ENCODE data around the gene HSD17B12. TPM values are rescaled to one million over a fixed set of nuclear protein-coding genes. Genes with fewer than 3 reads are reported as not detected.

Gene HSD17B12
- total RNA-seq, 2 experiments from 2014 or later = 31.7 to 33.8 TPM

GRCh38 chr11:43894546-43894945 lies 214.0 kb downstream of the HSD17B12 start:
- Mint-ChIP-seq H3K27ac (no peak overlapping the region), H3K4me3 (no peak overlapping the region), H3K27me3 (ENCODE audit: low read depth) (no peaks in the 10 kb centered on the region), H3K9me3 (no peaks in the 10 kb centered on the region), H3K4me1 (ENCODE audit: low read depth) (no peaks in the 10 kb centered on the region), H3K36me3 (ENCODE audit: low read depth) (peaks cover 59% of the 10 kb centered on the region)
- CTCF ChIA-PET = interaction anchor here (1.0 to 1.1 kb wide), 2 partner anchors 47 to 51 kb away, joined by 3 read pairs; no protein-coding TSS in a partner anchor
- intact Hi-C loops (cut with micrococcal nuclease) = no loop called here
- DNase-seq = no peak

GRCh38 chr11:43895601-43896000 lies 215.1 kb downstream of the HSD17B12 start:
- Mint-ChIP-seq H3K36me3 (ENCODE audit: low read depth) (peaks cover 53% of the 10 kb centered on the region), H3K27ac (no peak overlapping the region), H3K4me3 (no peak overlapping the region), H3K27me3 (ENCODE audit: low read depth) (no peaks in the 10 kb centered on the region), H3K4me1 (ENCODE audit: low read depth) (no peaks in the 10 kb centered on the region), H3K9me3 (no peaks in the 10 kb centered on the region)
- CTCF ChIA-PET = interaction anchor here (0.7 kb wide), 1 partner anchor 21 kb away, joined by 3 read pairs; no protein-coding TSS in a partner anchor
- intact Hi-C loops (cut with micrococcal nuclease) = no loop called here
- no peak for DNase-seq

GRCh38 chr11:43898574-43898973 lies 218.0 kb downstream of the HSD17B12 start:
- no peaks in the 10 kb centered on the region for H3K4me1 Mint-ChIP-seq (ENCODE audit: low read depth)
- intact Hi-C loops (cut with micrococcal nuclease) = no loop called here
- CTCF ChIA-PET = interaction anchor here (3.1 kb wide), 1 partner anchor 9 kb away, joined by 13 read pairs; no protein-coding TSS in a partner anchor
- H3K9me3 Mint-ChIP-seq = no peaks in the 10 kb centered on the region
- no peaks in the 10 kb centered on the region for H3K27me3 Mint-ChIP-seq (ENCODE audit: low read depth)
- no peak overlapping the region for H3K4me3 Mint-ChIP-seq
- no peak for DNase-seq
- no peak overlapping the region for H3K27ac Mint-ChIP-seq
- H3K36me3 Mint-ChIP-seq (ENCODE audit: low read depth) = peaks cover 41% of the 10 kb centered on the region

- Mint-ChIP-seq H3K4me3 (no peak overlapping the region), H3K4me1 (ENCODE audit: low read depth) (no peaks in the 10 kb centered on the region), H3K36me3 (ENCODE audit: low read depth) (peaks cover 40% of the 10 kb centered on the region), H3K27me3 (ENCODE audit: low read depth) (no peaks in the 10 kb centered on the region), H3K27ac (no peak overlapping the region), H3K9me3 (no peaks in the 10 kb centered on the region)
- CTCF ChIA-PET = interaction anchor here (3.1 kb wide), 1 partner anchor 10 kb away, joined by 13 read pairs; no protein-coding TSS in a partner anchor
- DNase-seq = no peak
- intact Hi-C loops (cut with micrococcal nuclease) = no loop called here
Observed at GRCh38 chr11:43899094-43899493, 218.6 kb downstream of the HSD17B12 start.

- intact Hi-C loops (cut with micrococcal nuclease) = no loop called here
- Mint-ChIP-seq H3K27ac (no peak overlapping the region), H3K4me1 (ENCODE audit: low read depth) (no peaks in the 10 kb centered on the region), H3K36me3 (ENCODE audit: low read depth) (peaks cover 32% of the 10 kb centered on the region), H3K27me3 (ENCODE audit: low read depth) (no peaks in the 10 kb centered on the region), H3K9me3 (no peaks in the 10 kb centered on the region), H3K4me3 (no peak overlapping the region)
- DNase-seq = no peak
- CTCF ChIA-PET = no interaction called here
Observed at GRCh38 chr11:43901551-43901950, 221.0 kb downstream of the HSD17B12 start.

GRCh38 chr11:43903078-43903477 lies 222.5 kb downstream of the HSD17B12 start:
- Mint-ChIP-seq H3K4me1 (ENCODE audit: low read depth) (peaks cover 10% of the 10 kb centered on the region), H3K4me3 (no peak overlapping the region), H3K27me3 (ENCODE audit: low read depth) (no peaks in the 10 kb centered on the region), H3K36me3 (ENCODE audit: low read depth) (peaks cover 28% of the 10 kb centered on the region), H3K27ac (no peak overlapping the region), H3K9me3 (no peaks in the 10 kb centered on the region)
- no peak for DNase-seq
- intact Hi-C loops (cut with micrococcal nuclease) = no loop called here
- CTCF ChIA-PET = interaction anchor here (1.7 kb wide), 1 partner anchor 13 kb away, joined by 9 read pairs; no protein-coding TSS in a partner anchor

- no peak for DNase-seq
- no peak overlapping the region for H3K27ac Mint-ChIP-seq
- no peaks in the 10 kb centered on the region for H3K9me3 Mint-ChIP-seq
- peaks cover 10% of the 10 kb centered on the region for H3K4me1 Mint-ChIP-seq (ENCODE audit: low read depth)
- CTCF ChIA-PET = interaction anchor here (1.7 kb wide), 1 partner anchor 14 kb away, joined by 9 read pairs; no protein-coding TSS in a partner anchor
- H3K27me3 Mint-ChIP-seq (ENCODE audit: low read depth) = no peaks in the 10 kb centered on the region
- intact Hi-C loops (cut with micrococcal nuclease) = no loop called here
- no peak overlapping the region for H3K4me3 Mint-ChIP-seq
- H3K36me3 Mint-ChIP-seq (ENCODE audit: low read depth) = peaks cover 28% of the 10 kb centered on the region
Observed at GRCh38 chr11:43903969-43904368, 223.4 kb downstream of the HSD17B12 start.

GRCh38 chr11:43904742-43905535 lies 224.4 kb downstream of the HSD17B12 start:
- H3K4me1 Mint-ChIP-seq (ENCODE audit: low read depth) = peaks cover 10% of the 10 kb centered on the region
- H3K9me3 Mint-ChIP-seq = no peaks in the 10 kb centered on the region
- no peak overlapping the region for H3K4me3 Mint-ChIP-seq
- CTCF ChIA-PET = interaction anchor here (0.7 to 2.6 kb wide), 3 partner anchors 15 to 40 kb away, joined by 3 to 9 read pairs (median 3); no protein-coding TSS in a partner anchor
- DNase-seq = no peak
- H3K27ac Mint-ChIP-seq = no peak overlapping the region
- H3K27me3 Mint-ChIP-seq (ENCODE audit: low read depth) = no peaks in the 10 kb centered on the region
- H3K36me3 Mint-ChIP-seq (ENCODE audit: low read depth) = peaks cover 24% of the 10 kb centered on the region
- intact Hi-C loops (cut with micrococcal nuclease) = no loop called here

- Mint-ChIP-seq H3K9me3 (no peaks in the 10 kb centered on the region), H3K27ac (no peak overlapping the region), H3K4me1 (ENCODE audit: low read depth) (peaks cover 10% of the 10 kb centered on the region), H3K36me3 (ENCODE audit: low read depth) (peaks cover 30% of the 10 kb centered on the region), H3K27me3 (ENCODE audit: low read depth) (no peaks in the 10 kb centered on the region), H3K4me3 (no peak overlapping the region)
- intact Hi-C loops (cut with micrococcal nuclease) = no loop called here
- no peak for DNase-seq
- CTCF ChIA-PET = interaction anchor here (0.6 to 2.6 kb wide), 4 partner anchors 16 to 141 kb away, joined by 3 to 9 read pairs (median 4); no protein-coding TSS in a partner anchor
Observed at GRCh38 chr11:43905813-43906241, 225.3 kb downstream of the HSD17B12 start.

Other genes with a start within 250 kb of the HSD17B12 start
- gene ALKBH3, start 200.1 kb downstream of the HSD17B12 start, total RNA-seq = 10 to 100 TPM; 33.5 to 36.6 TPM